ENCODE data around the gene NWD2. TPM values are rescaled to one million over a fixed set of nuclear protein-coding genes. Genes with fewer than 3 reads are reported as not detected.

Gene NWD2
- total RNA-seq, 1 experiment from 2014 or later: not detected

DNA sequence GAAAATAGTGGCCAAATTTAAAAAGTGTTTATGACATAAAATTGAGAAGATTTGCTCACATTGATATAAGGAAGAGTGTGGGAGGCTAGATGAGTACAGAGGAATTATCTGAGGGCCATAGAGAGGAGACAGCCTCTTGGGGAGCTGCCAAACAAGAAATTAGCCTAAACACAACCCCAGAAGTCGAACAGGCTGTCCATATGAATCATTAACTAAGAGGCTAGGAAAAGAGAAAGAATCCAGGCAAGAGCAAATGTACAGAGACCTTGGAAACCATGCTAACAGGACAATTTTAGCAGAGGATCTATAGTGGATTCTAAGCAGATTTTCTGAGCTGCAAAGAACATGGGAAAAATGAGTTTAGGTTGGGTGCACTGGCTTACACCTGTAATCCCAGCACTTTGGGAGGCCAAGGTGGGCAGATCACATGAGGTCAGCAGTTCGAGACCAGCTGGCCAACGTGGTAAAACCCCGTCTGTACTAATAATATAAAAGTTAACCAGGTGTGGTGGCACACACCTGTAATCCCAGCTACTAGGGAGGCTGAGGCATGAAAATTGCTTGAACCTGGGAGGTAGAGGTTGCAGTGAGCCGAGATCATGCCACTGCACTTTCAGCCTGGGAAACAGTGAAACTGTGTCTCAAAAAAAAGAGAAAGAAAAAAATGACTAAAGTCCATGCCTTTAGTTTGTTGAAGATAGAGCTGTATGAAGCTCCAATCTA, 76.1 kb downstream of the NWD2 start:
- Mint-ChIP-seq H3K4me1 (peaks cover 13 to 17% of the 10 kb centered on the region in 2 experiments), H3K9me3 (no peaks in the 10 kb centered on the region; a peak in 1 of 5 replicates), H3K27ac (no peak overlapping the region; a peak in 1 of 7 replicates)

More for the DNA sequence above, 76.1 kb downstream of the NWD2 start:
- no peak overlapping the region for H2BK15ac ChIP-seq (ENCODE audit: low read depth, low read length)
- no peak overlapping the region for H3T11ph ChIP-seq (ENCODE audit: low read length)
- Mint-ChIP-seq H3K36me3 (ENCODE audit: insufficient read depth in 1 of 3, low read depth in 3 of 3) (no peaks in the 10 kb centered on the region), H3K4me3 (no peak overlapping the region), H3K27me3 (ENCODE audit: low read depth) (no peaks in the 10 kb centered on the region)
- H3K23me2 ChIP-seq (ENCODE audit: insufficient read length, low read depth, low read length, poor library complexity, severe bottlenecking): no peaks in the 10 kb centered on the region
- H3K9me3 ChIP-seq (ENCODE audit: control insufficient read depth, low read depth, low read length): no peaks in the 10 kb centered on the region
- peaks cover 6% of the 10 kb centered on the region; the same call in 1 of the 2 replicates for H3K4me1 ChIP-seq (ENCODE audit: insufficient read depth, low read length)
- H3K4me2 ChIP-seq (ENCODE audit: insufficient read depth, insufficient read length, low read length): no peak overlapping the region
- H3K79me1 ChIP-seq (ENCODE audit: insufficient read depth, low read depth, low read length, poor library complexity, severe bottlenecking): no peaks in the 10 kb centered on the region
- no peak overlapping the region for H2BK12ac ChIP-seq (ENCODE audit: insufficient read length, low read depth, low read length)
- no peak for DNase-seq
- no peak overlapping the region for H3K18ac ChIP-seq (ENCODE audit: insufficient read length, low read depth, low read length)
- H3K23ac ChIP-seq (ENCODE audit: insufficient read length, low read depth, low read length): no peak overlapping the region
- H2AK5ac ChIP-seq (ENCODE audit: insufficient read length, low read length): no peak overlapping the region
- H3K9ac ChIP-seq (ENCODE audit: extremely low read depth, insufficient read length, low read length): no peak overlapping the region
- no peaks in the 10 kb centered on the region for H4K20me1 ChIP-seq (ENCODE audit: control insufficient read depth, insufficient read depth, insufficient read length)
- H3K4ac ChIP-seq (ENCODE audit: low read depth, low read length): no peak overlapping the region
- H2BK5ac ChIP-seq (ENCODE audit: insufficient read length, low read length): no peak overlapping the region
- H4K5ac ChIP-seq (ENCODE audit: insufficient read length, low read depth, low read length): no peak overlapping the region
- no peak overlapping the region for H3K27ac ChIP-seq (ENCODE audit: insufficient read length, low read depth, low read length)
- H3K56ac ChIP-seq (ENCODE audit: insufficient read length, low read depth, low read length): no peak overlapping the region
- H4K91ac ChIP-seq (ENCODE audit: insufficient read length, low read depth, low read length): no peak overlapping the region
- no CpG with 5 or more reads among the region's 5 CpGs for WGBS (ENCODE audit: extremely low coverage, insufficient read length, low lambda C conversion rate)
- H2AFZ ChIP-seq (ENCODE audit: low read length): no peak overlapping the region
- TF ChIP-seq, protein P1, sequence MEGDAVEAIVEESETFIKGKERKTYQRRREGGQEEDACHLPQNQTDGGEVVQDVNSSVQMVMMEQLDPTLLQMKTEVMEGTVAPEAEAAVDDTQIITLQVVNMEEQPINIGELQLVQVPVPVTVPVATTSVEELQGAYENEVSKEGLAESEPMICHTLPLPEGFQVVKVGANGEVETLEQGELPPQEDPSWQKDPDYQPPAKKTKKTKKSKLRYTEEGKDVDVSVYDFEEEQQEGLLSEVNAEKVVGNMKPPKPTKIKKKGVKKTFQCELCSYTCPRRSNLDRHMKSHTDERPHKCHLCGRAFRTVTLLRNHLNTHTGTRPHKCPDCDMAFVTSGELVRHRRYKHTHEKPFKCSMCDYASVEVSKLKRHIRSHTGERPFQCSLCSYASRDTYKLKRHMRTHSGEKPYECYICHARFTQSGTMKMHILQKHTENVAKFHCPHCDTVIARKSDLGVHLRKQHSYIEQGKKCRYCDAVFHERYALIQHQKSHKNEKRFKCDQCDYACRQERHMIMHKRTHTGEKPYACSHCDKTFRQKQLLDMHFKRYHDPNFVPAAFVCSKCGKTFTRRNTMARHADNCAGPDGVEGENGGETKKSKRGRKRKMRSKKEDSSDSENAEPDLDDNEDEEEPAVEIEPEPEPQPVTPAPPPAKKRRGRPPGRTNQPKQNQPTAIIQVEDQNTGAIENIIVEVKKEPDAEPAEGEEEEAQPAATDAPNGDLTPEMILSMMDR (conservative IDR thresholded peaks at IDR 0.05): no peak
- no peak overlapping the region for H3K14ac ChIP-seq (ENCODE audit: insufficient read depth, low read length)
- H3K79me2 ChIP-seq (ENCODE audit: insufficient read depth, low read length): no peaks in the 10 kb centered on the region
- no peak overlapping the region for H2BK20ac ChIP-seq (ENCODE audit: low read depth, low read length, poor library complexity, severe bottlenecking)
- no peak overlapping the region for H2BK120ac ChIP-seq (ENCODE audit: low read depth, low read length, poor library complexity, severe bottlenecking)
- H4K8ac ChIP-seq (replicated peaks; ENCODE audit: insufficient read length, low read depth, low read length): no peak overlapping the region
- no peaks in the 10 kb centered on the region for H3K27me3 ChIP-seq (ENCODE audit: insufficient read depth, low read length)

Measured in H9 (cell line).